Measurements from ENCODE around the gene CDNF.
A peak's percentile ranks its signal among the peaks of the same experiment; 100 is the strongest.
"Not testable (repeated sequence)": the region's sequence is repeated elsewhere in the genome, so short reads cannot be mapped to it uniquely, and the experiment has no call there.

Gene CDNF

DNA sequence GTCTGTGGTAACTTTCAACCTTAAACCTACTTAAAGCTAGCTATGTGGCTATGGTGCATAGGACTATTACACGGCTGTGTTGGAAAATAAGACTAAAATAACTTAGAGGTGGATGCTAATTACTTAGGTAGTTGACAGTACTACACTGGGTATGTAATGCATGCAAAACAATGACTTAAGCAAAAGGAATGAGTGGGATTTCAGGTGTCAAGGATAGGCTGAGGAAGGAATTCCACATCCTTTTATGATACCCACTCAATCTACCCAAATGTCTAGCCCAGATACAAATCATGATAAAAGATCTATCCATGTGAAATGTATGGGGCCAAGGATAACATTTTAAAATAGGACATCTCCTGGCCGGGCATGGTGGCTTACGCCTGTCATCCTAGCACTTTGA, 13.9 kb downstream of the CDNF start:
- DNase-seq (ENCODE audit: low spot score): no peak
- TF ChIP-seq, protein P1, sequence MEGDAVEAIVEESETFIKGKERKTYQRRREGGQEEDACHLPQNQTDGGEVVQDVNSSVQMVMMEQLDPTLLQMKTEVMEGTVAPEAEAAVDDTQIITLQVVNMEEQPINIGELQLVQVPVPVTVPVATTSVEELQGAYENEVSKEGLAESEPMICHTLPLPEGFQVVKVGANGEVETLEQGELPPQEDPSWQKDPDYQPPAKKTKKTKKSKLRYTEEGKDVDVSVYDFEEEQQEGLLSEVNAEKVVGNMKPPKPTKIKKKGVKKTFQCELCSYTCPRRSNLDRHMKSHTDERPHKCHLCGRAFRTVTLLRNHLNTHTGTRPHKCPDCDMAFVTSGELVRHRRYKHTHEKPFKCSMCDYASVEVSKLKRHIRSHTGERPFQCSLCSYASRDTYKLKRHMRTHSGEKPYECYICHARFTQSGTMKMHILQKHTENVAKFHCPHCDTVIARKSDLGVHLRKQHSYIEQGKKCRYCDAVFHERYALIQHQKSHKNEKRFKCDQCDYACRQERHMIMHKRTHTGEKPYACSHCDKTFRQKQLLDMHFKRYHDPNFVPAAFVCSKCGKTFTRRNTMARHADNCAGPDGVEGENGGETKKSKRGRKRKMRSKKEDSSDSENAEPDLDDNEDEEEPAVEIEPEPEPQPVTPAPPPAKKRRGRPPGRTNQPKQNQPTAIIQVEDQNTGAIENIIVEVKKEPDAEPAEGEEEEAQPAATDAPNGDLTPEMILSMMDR (IDR thresholded peaks at IDR 0.05; ENCODE audit: extremely low read depth, insufficient read depth, missing control alignments): no peak
- in situ Hi-C loops (cut with MboI; ENCODE audit: low pct_unique_long_range_greater_than_20kb, low sequenced_read_pairs, unreplicated experiment): loop anchor here (10.0 kb wide), 1 partner anchor 289 kb away; no protein-coding TSS in a partner anchor

DNA sequence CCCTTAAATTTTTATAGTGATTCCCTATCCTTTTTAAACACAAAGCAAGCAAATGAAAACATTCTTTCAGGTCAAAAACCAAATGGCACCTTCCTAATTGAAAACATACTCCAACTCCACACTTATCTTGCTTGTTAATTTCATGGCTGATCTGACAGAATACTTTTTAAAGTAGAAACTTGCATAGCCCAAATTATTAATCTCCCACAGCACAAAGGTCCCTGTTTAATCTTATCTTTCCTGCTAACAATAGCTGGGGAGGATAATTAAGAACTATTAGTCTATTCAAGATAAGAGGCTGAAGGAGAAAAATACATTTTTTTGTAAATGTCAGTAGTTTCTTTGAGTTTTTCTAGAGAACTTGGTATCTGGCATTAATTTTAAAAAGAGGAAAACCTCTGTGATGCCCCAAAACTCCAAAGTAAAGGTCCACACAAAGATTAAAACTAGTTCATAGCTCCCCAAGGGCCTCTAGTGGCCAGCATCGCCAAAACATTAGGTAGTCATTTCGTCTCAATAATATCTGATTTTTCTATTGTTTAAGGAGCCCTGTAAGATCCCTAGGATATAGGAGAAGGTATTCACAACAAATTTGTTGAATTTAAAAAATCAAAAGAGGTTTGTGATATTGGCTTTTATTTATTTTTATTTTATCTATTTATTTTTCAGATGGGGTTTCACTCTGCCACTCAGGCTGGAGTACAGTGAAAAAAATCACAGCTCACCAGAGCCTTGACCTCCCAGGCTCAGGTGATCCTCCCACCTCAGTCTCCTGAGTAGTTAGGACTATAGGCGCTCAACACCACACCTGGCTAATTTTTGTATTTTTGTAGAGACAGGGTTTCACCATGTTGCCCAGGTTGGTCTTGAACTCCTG, 14.7 kb downstream of the CDNF start:
- TF ChIP-seq, protein P1 (IDR thresholded peaks at IDR 0.05; ENCODE audit: extremely low read depth, insufficient read depth, missing control alignments): peak; percentile 77
- DNase-seq (ENCODE audit: low spot score): peak; percentile 64
- in situ Hi-C loops (cut with MboI; ENCODE audit: low pct_unique_long_range_greater_than_20kb, low sequenced_read_pairs, unreplicated experiment): loop anchor here (10.0 kb wide), 1 partner anchor 288 kb away; no protein-coding TSS in a partner anchor

DNA sequence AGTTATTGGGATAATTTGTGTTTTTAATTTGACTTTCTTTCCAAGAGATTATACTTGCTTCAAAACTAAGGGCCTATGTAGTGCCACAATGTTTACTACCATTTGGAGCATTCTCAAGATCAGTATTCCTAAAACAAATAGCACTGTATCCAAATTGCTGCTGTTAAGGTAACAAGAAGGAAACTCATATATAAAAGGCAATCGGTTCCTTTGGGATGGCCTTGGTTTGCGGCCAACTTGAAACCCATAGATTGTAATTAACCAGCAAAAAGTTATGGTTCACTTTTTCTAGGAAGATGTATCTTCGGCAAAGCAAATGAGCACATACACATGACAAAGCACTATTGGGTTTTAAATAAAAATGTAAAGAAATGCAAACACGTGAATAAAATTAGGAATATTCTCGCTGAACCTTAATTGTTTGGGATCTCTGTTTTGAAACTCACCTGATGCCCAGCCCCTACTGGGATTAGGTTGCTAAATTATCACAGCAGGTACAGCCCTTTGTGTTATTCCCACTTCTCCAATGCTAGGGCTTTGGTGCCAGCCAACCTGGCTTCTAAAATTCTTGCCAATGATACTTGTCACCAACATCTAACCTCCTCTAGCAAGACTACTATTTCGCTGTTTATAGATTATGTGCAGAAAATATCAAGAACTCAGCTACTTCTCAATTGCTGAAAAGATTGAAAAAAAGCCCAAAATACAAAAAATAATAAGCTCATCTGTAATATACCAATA, 16.0 kb downstream of the CDNF start:
- DNase-seq (ENCODE audit: low spot score): no peak
- in situ Hi-C loops (cut with MboI; ENCODE audit: low pct_unique_long_range_greater_than_20kb, low sequenced_read_pairs, unreplicated experiment): loop anchor here (10.0 kb wide), 1 partner anchor 287 kb away; no protein-coding TSS in a partner anchor
- TF ChIP-seq, protein P1 (IDR thresholded peaks at IDR 0.05; ENCODE audit: extremely low read depth, insufficient read depth, missing control alignments): no peak

DNA sequence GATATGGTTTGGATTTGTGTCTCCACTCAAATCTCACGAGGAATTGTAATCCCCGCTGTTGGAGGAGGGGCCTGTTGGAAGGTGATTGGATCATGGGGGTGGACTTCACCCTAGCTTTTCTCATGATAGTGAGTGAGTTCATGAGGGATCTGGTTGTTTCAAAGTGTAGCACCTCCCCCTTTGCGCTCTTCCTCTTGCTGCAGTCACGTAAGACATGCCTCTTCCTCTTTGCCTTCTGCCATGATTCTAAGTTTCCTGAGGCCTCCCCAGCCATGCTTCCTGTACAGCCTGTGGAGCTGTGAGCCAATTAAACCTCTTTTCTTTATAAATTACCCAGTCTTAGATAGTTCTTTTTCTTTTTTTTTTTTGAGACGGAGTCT, 17.1 kb downstream of the CDNF start:
- DNase-seq (ENCODE audit: low spot score): no peak
- in situ Hi-C loops (cut with MboI; ENCODE audit: low pct_unique_long_range_greater_than_20kb, low sequenced_read_pairs, unreplicated experiment): loop anchor here (10.0 kb wide), 1 partner anchor 286 kb away; no protein-coding TSS in a partner anchor
- TF ChIP-seq, protein P1 (IDR thresholded peaks at IDR 0.05; ENCODE audit: extremely low read depth, insufficient read depth, missing control alignments): no peak

DNA sequence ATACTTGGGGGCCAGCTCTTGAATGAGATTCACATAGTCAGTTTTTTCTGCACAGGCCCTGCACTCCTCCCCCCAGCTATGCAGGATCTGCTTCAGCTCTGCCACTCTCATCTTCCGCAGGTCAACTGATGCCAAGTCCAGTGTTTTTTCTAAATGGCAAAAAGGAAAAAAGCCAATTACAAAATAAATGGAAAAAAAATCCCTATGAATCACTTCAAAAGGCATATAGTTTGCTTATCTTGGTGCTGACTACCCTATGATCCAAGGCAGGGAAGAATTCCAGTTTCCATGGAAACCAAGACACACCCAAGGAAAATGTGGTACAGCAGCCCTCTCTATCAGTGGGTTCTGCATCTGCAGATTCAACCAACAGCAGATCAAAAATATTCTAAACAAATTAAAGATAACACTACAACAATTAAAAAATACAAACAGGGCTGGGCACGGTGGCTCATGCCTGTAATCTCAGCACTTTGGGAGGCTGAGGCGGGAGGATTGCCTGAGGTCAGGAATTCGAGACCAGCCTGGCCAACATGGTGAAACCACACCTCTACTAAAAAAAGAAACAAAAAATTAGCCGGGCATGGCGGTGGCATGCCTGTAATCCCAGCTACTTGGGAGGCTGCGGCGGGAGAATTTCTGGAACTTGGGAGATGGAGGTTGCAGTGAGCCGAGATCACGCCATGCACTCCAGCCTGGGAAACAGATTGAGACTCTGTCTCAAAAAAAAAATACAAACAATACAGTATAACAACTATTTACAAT, 17.6 kb downstream of the CDNF start:
- no peak for DNase-seq (ENCODE audit: low spot score)
- in situ Hi-C loops (cut with MboI; ENCODE audit: low pct_unique_long_range_greater_than_20kb, low sequenced_read_pairs, unreplicated experiment): loop anchor here (10.0 kb wide), 1 partner anchor 285 kb away; no protein-coding TSS in a partner anchor
- TF ChIP-seq, protein P1 (IDR thresholded peaks at IDR 0.05; ENCODE audit: extremely low read depth, insufficient read depth, missing control alignments): no peak

DNA sequence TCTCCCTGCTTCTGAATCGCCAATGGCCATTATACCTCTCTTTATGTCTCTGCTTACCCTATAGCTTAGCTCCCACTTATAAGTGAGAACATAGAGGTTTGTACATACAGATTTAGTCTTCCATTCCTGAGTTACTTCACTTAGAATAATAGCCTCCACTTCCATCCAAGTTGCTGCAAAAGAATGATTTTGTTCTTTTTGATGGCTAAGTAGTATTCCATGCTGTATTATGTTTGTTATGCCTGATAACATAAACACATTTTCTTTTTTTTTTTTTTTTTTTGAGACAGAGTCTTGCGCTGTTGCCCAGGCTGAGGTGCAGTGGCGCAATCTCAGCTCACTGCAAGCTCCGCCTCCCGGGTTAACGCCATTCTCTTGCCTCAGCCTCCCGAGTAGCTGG, 21.1 kb downstream of the CDNF start:
- in situ Hi-C loops (cut with MboI; ENCODE audit: low pct_unique_long_range_greater_than_20kb, low sequenced_read_pairs, unreplicated experiment): not testable (repeated sequence)

More for the DNA sequence above, 21.1 kb downstream of the CDNF start:
- DNase-seq (ENCODE audit: low spot score): not testable (repeated sequence)

All from GM13977 (cell line).